ENCODE results near the gene SPATA31D1.

SPATA31D1 gene

GRCh38 chr9:81971727-81972126, 16.8 kb upstream of the SPATA31D1 start:
- H3K4me1 ChIP-seq (ENCODE audit: control insufficient read depth, low read length) = no peaks in the 10 kb centered on the region
- H3K4me3 ChIP-seq (ENCODE audit: low read length) = no peak overlapping the region
- no peak overlapping the region for H3K27ac ChIP-seq (ENCODE audit: low read depth, low read length)
- no peaks in the 10 kb centered on the region for H3K36me3 ChIP-seq (ENCODE audit: control insufficient read depth, low read length)
- H3K9me3 ChIP-seq (ENCODE audit: control insufficient read depth, insufficient read depth, low read length) = no peaks in the 10 kb centered on the region
- TF ChIP-seq, protein P1, sequence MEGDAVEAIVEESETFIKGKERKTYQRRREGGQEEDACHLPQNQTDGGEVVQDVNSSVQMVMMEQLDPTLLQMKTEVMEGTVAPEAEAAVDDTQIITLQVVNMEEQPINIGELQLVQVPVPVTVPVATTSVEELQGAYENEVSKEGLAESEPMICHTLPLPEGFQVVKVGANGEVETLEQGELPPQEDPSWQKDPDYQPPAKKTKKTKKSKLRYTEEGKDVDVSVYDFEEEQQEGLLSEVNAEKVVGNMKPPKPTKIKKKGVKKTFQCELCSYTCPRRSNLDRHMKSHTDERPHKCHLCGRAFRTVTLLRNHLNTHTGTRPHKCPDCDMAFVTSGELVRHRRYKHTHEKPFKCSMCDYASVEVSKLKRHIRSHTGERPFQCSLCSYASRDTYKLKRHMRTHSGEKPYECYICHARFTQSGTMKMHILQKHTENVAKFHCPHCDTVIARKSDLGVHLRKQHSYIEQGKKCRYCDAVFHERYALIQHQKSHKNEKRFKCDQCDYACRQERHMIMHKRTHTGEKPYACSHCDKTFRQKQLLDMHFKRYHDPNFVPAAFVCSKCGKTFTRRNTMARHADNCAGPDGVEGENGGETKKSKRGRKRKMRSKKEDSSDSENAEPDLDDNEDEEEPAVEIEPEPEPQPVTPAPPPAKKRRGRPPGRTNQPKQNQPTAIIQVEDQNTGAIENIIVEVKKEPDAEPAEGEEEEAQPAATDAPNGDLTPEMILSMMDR (IDR thresholded peaks at IDR 0.05; ENCODE audit: low read depth, low read length, poor library complexity, severe bottlenecking) = no peak
- no peak for TF ChIP-seq EZH2phosphoT487 (IDR thresholded peaks at IDR 0.05; ENCODE audit: borderline replicate concordance, low read length)
- no peaks in the 10 kb centered on the region for H3K27me3 ChIP-seq (ENCODE audit: control insufficient read depth, low read length)
- no peaks in the 10 kb centered on the region for H3F3A ChIP-seq (ENCODE audit: control insufficient read depth, insufficient read depth)
- no peak overlapping the region for H3K4me2 ChIP-seq (ENCODE audit: low read length)
- no peaks in the 10 kb centered on the region for H3K9me2 ChIP-seq (replicated peaks; ENCODE audit: control insufficient read depth, low read length)
- no peaks in the 10 kb centered on the region for H3K79me2 ChIP-seq (ENCODE audit: control insufficient read depth, low read length)
- H4K20me1 ChIP-seq (ENCODE audit: control insufficient read depth, insufficient read depth, low read depth, low read length) = no peaks in the 10 kb centered on the region

GRCh38 chr9:81974764-81975163, 13.8 kb upstream of the SPATA31D1 start:
- Histone ChIP-seq H3K9me2 (replicated peaks; ENCODE audit: control insufficient read depth, low read length) (no peaks in the 10 kb centered on the region), H3K27ac (ENCODE audit: low read depth, low read length) (no peak overlapping the region), H3F3A (ENCODE audit: control insufficient read depth, insufficient read depth) (no peaks in the 10 kb centered on the region), H4K20me1 (ENCODE audit: control insufficient read depth, insufficient read depth, low read depth, low read length) (no peaks in the 10 kb centered on the region), H3K79me2 (ENCODE audit: control insufficient read depth, low read length) (no peaks in the 10 kb centered on the region), H3K36me3 (ENCODE audit: control insufficient read depth, low read length) (no peaks in the 10 kb centered on the region), H3K27me3 (ENCODE audit: control insufficient read depth, low read length) (no peaks in the 10 kb centered on the region), H3K4me2 (ENCODE audit: low read length) (no peak overlapping the region), H3K4me1 (ENCODE audit: control insufficient read depth, low read length) (no peaks in the 10 kb centered on the region), H3K9me3 (ENCODE audit: control insufficient read depth, insufficient read depth, low read length) (no peaks in the 10 kb centered on the region), H3K4me3 (ENCODE audit: low read length) (no peak overlapping the region)
- TF ChIP-seq, protein P1 (IDR thresholded peaks at IDR 0.05; ENCODE audit: low read depth, low read length, poor library complexity, severe bottlenecking) = no peak
- no peak for TF ChIP-seq EZH2phosphoT487 (IDR thresholded peaks at IDR 0.05; ENCODE audit: borderline replicate concordance, low read length)

- H3K4me2 ChIP-seq (ENCODE audit: low read length) = no peak overlapping the region
- H3K4me3 ChIP-seq (ENCODE audit: low read length) = no peak overlapping the region
- H3K79me2 ChIP-seq (ENCODE audit: control insufficient read depth, low read length) = no peaks in the 10 kb centered on the region
- H4K20me1 ChIP-seq (ENCODE audit: control insufficient read depth, insufficient read depth, low read depth, low read length) = no peaks in the 10 kb centered on the region
- no peaks in the 10 kb centered on the region for H3K9me2 ChIP-seq (replicated peaks; ENCODE audit: control insufficient read depth, low read length)
- no peaks in the 10 kb centered on the region for H3K9me3 ChIP-seq (ENCODE audit: control insufficient read depth, insufficient read depth, low read length)
- H3K4me1 ChIP-seq (ENCODE audit: control insufficient read depth, low read length) = no peaks in the 10 kb centered on the region
- no peaks in the 10 kb centered on the region for H3K36me3 ChIP-seq (ENCODE audit: control insufficient read depth, low read length)
- no peak overlapping the region for H3K27ac ChIP-seq (ENCODE audit: low read depth, low read length)
- TF ChIP-seq, protein P1 (IDR thresholded peaks at IDR 0.05; ENCODE audit: low read depth, low read length, poor library complexity, severe bottlenecking) = no peak
- no peak for TF ChIP-seq EZH2phosphoT487 (IDR thresholded peaks at IDR 0.05; ENCODE audit: borderline replicate concordance, low read length)
- H3K27me3 ChIP-seq (ENCODE audit: control insufficient read depth, low read length) = no peaks in the 10 kb centered on the region
- no peaks in the 10 kb centered on the region for H3F3A ChIP-seq (ENCODE audit: control insufficient read depth, insufficient read depth)
Observed at GRCh38 chr9:81976351-81976750, 12.2 kb upstream of the SPATA31D1 start.

DNA sequence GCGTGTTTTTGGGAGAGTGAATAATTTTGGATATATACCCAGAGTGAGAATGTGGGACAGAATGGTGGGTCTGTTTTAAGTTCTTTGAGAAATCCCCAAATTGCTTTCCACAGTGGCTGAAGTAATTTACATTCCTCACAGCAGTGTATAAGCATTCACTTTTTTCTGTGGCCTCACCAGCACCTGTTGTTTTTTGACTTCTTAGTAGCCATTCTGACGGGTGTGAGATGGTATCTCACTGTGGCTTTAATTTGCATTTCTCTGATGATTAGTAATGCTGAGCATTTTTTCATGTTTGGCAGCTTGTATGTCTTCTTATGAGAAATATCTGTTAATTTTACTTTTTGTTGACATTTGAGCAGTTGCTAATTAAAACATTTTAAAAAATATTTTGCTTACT, 9.4 kb upstream of the SPATA31D1 start:
- H3K4me2 ChIP-seq (ENCODE audit: low read length) = no peak overlapping the region
- no peaks in the 10 kb centered on the region for H3F3A ChIP-seq (ENCODE audit: control insufficient read depth, insufficient read depth)
- no peaks in the 10 kb centered on the region for H3K36me3 ChIP-seq (ENCODE audit: control insufficient read depth, low read length)
- H3K27me3 ChIP-seq (ENCODE audit: control insufficient read depth, low read length) = no peaks in the 10 kb centered on the region
- no peaks in the 10 kb centered on the region for H3K79me2 ChIP-seq (ENCODE audit: control insufficient read depth, low read length)
- no peak overlapping the region for H3K27ac ChIP-seq (ENCODE audit: low read depth, low read length)
- no peaks in the 10 kb centered on the region for H3K4me1 ChIP-seq (ENCODE audit: control insufficient read depth, low read length)
- H3K9me2 ChIP-seq (replicated peaks; ENCODE audit: control insufficient read depth, low read length) = no peaks in the 10 kb centered on the region
- H3K4me3 ChIP-seq (ENCODE audit: low read length) = no peak overlapping the region
- no peak for TF ChIP-seq EZH2phosphoT487 (IDR thresholded peaks at IDR 0.05; ENCODE audit: borderline replicate concordance, low read length)
- TF ChIP-seq, protein P1 (IDR thresholded peaks at IDR 0.05; ENCODE audit: low read depth, low read length, poor library complexity, severe bottlenecking) = no peak
- H4K20me1 ChIP-seq (ENCODE audit: control insufficient read depth, insufficient read depth, low read depth, low read length) = no peaks in the 10 kb centered on the region
- H3K9me3 ChIP-seq (ENCODE audit: control insufficient read depth, insufficient read depth, low read length) = no peaks in the 10 kb centered on the region
